Inflammatory macrophage treated with lipopolysaccharide for 4 hours (primary cell): ENCODE measurements around the gene ZFPM1.
"Not testable (repeated sequence)": the region's sequence is repeated elsewhere in the genome, so short reads cannot be mapped to it uniquely, and the experiment has no call there.

Experiments
- DNase-seq: peaks from one replicate; pipeline ENCODE4 v3.0.0-alpha.2; 2020

Gene ZFPM1

DNA sequence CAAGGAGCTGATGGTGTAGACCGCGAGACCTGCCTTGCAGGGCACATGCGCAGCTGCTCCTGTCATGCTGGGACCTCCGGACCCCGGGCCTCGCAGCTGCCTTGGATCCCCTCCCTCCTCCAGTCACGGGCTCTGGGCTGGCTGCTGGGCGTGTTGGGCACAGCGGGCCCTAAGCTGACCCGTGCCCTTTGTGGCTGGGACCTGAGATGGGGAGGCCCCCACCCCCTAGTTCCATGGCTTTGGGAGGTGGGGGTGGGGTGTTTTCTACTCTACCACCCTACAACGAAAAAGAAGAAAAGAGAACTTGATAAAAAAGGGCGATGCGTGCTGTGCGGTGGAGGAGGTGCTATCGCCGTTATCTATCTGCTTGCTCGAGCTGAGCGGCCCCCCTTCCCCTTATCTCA is 14.5 kb downstream of the ZFPM1 start:
- no peak for DNase-seq

DNA sequence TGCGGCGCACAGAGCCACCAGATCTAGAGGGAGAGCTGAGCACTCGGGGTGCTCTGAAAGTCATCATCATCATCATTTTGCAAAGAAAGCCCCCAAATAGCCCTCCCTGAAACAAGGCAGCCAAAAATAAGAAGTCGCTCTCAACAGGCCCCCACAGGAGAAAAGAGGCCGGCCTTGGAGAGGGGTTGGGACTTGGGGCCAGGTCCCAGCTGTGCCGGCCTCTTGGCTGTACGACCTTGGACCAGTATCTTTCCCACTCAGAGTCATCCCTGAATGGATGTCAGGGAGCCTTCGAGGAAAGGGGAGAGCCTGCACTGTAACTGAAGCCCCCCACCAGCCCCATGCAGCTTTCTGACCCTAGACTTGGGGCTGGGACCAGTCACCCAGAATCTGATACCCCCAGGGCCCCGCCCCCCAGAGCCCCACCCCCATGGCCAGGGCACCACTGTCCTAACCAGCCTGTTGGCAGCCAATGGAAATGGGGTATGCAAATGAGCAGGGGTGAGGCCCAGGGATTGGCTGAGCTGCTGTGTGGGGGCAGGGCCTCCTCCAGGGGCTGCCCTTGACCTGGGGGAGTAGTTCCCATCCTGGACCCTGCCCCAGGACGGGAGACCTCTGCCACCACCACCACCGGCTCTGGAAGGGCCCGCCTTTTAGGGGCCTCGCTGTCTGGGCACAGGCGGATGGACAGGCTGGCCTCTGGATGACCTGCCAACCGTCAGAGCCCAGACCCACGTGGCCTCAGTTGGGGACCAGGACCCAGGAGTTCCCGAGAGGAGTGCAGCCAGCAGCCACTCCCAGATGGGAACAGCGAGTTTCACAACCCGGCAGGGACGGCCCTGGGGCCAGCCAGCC is 15.4 kb downstream of the ZFPM1 start:
- no peak for DNase-seq

DNA sequence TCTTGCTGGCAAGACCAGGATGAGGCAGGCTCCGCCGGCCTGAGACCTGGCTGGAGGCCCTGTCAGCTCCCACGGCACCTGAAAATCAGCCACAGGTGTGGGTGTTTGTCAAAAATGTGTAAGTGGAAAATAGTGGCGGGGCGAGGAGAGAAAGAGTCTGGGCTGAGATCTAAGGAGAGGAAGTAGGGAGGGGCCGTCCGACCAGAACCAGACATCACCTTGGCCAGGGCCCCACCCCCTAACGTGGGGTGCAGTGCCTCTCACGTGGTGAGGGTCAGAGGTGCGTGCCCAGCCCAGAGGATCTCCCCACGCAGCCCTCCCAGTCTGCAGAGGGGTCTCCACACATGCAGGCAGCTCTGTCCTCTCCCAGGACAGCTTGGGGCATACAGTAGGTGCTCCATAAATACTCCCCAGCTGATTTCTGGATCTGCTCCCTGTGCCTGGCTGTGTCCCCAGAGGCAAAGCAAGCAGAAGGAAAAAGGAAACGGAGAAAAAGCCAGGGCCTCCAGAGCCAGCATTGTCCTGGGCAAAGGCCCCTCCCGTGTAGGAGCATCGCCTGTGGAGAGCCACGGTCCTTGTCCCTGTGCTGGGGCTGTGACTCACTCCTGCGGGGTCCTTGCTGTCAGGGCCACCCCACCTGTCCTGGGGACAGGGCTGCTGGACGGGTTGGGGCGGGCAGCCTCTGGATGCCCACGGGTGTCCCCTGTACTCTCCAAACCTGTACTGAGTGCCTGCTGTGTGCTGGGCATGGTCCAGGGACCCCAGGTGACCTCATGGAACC is 16.7 kb downstream of the ZFPM1 start:
- no peak for DNase-seq

DNA sequence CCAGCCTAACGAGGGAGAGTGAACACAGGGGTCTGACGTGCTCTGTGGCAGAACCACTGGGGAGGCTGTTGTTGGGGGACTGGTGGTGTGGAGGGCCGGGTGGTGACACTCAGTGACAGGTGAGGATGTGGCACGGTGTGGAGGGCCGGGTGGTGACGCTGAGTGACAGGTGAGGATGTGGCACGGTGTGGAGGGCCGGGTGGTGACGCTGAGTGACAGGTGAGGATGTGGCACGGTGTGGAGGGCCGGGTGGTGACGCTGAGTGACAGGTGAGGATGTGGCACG is 17.3 kb downstream of the ZFPM1 start:
- not testable (repeated sequence) for DNase-seq

DNA sequence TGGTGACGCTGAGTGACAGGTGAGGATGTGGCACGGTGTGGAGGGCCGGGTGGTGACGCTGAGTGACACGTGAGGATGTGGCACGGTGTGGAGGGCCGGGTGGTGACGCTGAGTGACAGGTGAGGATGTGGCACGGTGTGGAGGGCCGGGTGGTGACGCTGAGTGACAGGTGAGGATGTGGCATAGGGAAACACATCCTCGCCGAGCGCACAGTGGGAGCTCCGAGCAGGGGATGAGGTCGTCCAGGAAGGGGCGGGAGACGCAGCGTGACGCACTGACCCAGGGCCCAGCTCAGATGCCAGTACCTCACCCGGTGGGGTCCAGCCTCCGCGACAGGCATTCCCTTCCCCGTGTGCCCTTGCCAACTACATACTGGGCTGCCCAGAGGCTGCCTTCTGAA is 17.6 kb downstream of the ZFPM1 start:
- DNase-seq = not testable (repeated sequence)

DNA sequence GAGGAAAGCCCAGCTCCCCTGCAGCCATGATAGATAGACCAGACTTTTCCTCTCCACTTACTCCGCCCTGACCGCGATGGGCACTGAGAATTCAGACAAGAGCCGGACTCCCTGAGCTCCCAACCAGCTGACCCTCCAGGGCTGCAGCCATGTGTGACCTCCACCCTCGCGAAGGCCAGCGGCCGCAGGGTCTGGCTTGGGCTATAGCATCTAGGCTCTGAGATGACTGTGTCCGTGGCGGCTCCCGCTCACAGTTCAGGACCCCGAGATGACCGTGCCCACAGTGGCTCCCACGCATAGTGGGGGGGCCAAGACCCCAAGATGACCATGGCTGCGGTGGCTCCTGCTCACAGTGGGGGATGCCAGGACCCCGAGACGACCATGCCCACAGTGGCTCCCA is 18.0 kb downstream of the ZFPM1 start:
- DNase-seq = no peak

DNA sequence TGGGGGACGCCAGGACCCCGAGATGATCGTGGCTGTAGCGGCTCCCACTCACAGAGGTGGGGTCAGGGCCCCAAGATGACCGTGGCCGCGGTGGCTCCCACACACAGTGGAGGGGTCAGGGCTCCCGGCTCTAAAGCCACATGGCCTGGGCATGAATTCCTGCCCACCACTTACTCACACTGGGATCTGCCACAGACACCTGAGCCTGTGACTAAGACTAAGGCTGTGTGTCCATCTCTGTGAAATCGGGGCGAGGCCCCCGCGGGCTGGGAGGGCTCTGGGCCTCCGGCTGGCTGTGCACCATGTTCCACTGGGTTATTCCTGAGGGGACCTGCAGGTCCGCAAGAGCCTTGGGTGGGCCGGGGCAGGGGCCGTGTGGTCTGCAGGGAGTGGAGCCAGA is 18.5 kb downstream of the ZFPM1 start:
- DNase-seq = no peak

DNA sequence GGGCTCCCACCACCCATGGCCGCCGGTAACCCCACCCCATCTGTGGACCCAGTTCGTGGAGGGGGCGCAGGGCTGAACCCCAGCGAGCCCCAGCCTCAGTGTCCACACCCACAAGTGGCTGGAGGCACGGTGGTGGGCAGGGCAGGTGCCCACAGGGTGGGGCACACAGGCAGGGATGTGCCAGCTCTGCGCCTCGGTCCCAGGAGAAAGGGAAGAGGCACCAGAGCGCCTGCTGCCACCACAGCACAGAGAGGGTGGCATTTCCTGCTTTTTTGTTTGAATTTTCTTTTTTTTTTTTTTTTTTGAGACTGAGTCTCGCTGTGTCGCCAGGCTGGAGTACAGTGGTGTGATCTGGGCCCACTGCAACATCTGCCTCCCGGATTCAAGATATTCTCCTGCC is 19.0 kb downstream of the ZFPM1 start:
- DNase-seq = no peak

DNA sequence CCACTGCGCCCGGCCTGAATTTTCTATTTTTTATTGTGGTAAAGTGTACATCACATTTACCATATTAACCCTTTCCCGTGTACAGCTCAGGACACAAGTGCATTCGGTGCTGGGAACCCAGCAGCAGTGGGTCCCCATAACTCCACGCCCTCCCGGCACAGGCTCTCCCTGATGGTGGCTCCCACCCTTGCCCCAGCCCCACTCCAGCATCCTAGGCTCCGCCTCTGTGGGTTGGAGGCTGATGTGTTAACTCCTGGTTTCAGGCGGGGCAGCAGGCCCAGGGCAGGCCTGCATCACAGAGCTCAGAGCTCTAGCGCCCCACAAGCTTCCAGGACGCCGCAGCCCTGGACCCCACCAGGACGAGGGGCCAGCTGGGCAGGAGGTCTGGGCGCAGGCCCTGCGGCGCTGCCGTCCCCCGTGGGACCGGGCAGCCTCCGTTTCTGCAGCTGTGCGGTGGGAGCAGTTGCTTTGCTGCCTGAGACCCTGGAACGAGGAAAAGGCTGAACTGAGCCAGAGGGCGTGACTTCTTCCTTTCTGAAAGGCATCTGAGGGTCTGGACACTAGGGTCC is 19.6 kb downstream of the ZFPM1 start:
- DNase-seq = no peak

DNA sequence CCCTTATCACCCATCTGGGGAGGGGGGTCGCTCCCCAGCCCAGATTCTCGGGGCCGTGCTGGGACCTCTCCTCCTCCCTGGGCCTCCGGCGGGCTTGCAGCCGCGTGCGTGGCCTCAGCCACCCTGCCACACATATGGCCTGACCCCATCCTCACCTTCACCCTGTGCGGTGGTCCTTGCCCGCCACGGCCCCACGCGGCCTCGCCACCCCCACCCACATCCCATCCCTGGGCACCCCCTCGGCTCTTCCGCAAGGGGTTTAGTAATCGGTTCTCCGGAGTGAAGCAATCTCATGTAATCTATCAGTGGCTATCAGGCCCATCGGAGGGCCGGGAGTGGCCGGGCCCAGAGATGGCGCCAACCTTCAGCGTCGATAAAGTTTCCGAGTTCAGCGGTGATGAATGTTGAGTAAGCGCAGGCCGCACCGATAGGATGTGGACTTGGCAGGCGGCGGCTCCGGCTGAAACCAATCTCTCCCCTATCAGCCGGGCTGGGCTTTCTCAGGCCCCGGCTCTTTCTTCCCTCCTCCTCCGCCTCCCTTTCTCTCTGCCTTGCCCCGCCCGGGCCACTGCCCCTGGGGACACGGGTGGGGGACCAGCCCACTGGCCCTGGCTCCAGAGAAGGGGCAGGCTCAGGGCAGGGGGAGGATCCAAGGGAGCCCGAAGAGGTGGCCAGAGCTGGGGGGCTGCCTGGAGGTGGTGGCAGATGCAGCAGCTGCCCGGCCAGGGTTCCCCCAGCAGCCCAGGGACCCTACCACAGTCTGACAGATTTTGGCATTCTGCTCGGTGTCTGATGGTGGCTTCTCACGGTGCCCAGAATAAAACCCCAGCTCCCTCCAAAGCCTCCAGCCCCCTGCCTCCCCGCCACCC is 20.8 kb downstream of the ZFPM1 start:
- DNase-seq = no peak

DNA sequence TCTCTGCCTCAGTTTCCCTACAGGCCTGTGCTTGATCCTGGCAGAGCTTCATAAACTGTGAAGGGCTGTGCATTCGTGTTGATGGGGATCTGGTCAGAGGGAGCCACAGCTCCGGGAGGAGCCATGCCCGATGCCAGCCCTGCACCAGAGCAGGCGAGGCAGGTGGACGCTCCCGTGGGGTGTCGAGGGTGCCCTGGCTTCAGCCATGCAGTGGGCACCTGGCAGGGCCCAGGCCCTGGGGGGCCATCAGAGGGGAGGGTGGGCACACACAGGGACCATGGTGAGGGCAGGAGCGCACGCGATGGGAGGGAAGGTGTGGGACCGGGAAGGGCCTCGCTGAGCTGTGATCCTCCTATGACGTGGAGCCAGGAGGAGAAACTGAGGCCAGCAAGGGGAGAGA is 22.0 kb downstream of the ZFPM1 start:
- DNase-seq = no peak

DNA sequence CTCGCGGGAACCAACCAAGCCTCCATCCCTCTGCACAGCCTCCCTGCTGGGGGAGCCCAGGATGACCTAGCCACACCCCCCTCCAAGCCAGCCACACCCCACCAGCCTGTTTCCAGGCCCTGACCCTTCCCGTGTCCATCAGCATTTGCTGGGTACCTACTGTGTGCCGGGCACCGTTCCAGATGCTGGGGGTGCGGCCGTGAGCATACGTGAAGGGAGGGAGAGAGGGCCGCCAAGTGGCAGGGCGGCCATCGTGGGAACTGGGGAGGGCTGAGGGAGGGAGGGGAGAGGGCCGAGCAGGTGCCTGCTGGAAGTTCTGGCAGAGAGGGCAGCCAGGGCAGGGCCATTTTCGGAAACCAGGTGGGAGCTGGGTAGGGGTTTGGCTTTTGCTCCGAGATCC is 23.1 kb downstream of the ZFPM1 start:
- DNase-seq = no peak

DNA sequence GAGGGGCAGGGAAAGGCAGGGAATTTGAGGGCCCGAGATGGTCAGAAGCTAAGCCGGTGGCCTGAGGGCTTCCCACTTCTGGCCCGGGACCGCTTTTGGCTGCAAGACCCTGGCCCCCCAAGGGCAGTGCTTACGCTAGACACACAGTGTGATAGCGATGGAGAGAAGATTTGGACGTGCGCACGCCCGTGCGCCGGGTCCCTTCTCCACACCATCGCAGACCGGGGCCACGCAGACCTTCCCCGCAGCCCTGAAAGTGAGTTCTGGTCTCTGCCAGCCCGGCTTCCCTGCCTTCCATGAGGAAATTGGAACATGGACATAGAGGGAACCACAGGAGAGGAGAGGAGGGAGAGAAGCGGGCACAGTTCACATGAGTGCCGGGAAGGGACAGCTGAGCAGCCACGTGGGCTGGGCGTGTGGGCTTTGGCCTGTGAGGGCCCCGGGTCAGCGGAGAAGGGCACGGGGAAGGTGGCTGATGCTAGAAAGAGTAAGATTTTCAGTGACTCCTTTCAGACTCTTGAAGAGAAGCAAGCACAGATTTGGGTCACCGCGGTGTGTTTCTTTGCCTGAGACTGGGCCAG is 23.8 kb downstream of the ZFPM1 start:
- no peak for DNase-seq

DNA sequence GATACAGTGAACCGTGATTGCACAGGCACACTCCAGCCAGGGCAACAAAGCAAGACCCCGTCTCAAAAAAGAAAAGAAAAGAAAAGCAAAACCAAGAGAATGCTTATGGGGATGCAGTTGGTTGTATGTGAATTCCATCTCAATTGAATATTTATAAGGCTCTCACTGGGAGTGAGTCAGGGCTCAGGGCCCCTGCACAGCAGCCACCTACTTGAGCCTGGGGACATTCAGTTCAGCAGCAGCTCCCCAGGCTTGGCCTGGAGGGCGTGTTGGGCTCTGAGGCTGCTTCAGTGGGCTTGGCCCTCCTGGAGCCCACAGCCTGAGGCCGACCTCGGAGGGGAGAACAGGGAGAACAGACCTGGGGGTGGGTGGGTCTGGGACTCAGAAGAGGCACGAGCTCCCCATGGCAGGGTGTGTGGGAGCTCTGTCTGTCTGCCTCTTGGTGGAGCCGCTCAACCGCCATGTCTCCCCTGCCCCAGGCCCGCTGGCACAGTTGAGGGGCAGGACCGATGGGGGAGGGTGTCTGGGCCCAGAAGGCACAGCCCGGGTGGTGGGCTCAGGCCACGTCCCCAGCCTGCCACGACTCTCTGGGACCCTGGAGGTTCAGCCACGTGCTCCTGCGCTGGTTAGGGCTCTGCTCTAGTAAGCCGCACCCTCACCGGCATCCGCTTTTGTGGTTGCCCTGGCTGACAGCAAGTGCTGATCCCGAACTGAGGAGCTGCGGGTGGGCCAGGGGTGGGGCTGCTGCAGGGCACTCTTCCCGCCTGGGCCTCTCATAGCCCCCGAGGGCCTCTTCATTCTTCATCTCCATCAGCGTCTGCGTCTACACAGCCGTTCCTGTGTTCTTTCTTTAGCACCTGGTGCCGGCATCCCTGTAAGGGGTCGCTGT is 24.8 kb downstream of the ZFPM1 start:
- no peak for DNase-seq

DNA sequence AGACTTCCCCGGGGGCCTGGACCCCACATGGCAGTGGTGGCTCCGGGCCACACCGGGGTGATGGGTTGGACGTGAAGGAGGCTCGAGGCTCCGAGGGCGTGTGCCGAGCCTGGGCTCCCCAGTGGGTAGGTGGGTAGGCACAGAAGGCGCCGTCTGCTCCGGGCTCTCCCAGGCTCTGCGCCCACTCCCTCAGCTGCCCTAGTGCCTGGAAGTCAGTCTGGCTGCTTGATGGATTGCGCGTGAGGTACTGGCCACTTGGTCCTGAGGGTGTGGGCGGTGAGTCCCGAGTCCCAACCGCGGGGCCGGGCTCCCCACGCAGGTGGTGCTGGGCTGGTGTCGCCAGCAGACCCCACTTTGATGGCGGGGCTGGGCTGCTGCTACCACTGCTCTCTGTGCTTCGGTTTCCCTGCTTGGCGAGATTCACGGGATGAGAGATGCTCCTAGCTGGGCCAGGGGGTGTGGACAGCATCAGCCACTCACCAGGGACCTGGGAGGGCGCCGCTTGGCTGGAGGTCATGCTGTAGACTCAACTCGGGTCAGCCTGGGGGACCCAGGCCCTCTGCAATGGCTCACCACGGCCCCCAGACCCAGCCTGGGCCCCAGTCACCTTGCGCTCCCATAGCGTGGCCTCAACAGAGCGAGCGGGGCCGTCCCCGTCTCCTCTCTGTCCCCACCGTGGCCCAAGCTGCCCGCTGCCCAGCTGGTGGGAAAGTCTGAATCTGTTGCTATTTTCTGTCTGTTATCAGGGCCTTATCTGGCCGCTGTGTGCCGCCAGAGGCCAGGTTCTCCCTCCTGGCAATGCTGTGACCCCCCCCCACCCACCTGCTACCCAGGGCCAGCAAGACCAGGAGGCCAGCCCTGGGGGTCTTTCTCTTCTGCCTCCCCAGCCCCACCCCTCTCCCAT is 26.1 kb downstream of the ZFPM1 start:
- DNase-seq = no peak

DNA sequence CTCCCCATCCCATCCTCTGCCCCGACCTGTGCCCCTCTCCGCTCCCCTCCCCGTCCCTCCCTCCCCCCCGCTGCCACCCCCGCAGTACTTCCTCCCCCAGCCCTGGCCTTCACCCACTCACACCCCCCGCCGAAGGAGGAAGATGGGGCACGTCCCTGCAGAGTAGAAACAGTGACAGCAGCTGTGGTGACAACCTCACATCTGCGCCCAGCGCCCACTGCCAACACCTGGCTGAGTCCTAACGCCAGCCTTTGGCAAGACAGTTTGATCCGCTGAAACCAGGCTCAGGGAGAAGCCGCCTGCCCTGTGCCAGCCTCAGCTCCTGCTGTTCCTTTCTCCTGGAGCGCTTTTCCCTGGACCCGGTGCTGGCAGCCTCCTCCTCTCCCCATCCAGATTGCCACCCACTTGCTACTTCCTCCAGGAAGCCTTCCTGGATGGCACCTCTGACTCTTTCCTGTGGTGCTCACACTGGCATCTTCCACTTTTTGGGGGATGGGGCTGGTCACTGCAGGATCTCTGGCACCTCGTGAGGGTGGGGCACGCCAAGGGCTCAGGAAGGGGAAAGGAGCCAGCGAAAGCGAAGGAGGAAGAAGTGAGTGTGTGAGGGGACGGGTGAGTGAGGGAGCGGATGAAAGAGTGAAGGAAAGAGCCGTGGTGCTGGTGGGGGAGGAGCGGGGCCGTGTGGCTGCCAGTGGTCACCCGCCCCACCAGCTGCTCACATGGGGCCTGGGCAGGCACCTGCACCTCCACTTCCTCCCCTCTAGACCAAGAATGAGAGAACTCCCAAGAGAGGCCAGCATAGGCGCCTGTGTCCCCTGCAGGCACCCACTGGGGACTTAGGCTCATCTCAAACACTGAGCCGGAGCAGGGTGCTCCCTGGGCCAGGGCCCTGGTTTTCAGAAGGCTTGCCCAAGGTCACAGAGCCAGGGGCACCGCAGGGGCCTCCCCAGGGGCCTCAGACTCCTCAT is 27.0 kb downstream of the ZFPM1 start:
- DNase-seq = no peak

DNA sequence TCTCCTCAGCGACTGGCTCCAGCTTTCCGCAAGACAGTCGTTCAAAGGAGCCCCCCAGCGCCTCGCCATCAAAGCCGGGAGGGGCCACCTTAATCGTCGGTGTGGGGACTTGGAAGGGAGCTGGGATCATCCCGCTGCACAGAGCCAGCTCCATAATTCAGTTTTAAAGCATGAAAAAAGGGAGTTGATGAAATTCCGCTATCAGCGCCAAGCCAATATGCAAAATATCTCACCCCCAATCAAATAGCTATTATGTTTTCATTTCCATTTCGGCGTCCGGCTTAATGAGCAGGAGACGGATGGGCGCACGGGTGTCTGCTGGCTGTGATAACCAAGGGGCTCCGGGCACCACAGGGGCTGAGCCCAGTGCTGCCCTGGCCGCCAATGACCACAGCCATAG is 27.7 kb downstream of the ZFPM1 start:
- no peak for DNase-seq

DNA sequence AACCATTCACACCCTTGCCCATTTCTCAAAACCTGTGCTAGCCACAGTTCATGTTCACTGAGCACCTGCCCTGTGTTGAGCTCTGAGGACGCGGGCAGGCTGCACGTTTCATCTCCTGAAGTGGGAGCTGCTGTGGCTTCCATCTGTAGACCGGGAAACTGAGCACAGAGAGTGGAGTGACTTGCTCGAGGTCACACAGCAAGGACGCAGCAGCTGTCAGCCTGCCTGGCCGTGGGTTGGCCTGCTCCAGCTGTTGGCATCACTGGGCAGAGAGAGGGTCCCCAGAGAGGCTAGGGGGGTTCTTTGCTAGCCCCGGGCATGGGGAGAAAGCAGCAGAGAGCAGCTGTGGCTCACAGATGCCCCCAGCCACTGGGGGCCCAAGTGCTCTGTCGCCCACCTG is 28.8 kb downstream of the ZFPM1 start:
- no peak for DNase-seq

DNA sequence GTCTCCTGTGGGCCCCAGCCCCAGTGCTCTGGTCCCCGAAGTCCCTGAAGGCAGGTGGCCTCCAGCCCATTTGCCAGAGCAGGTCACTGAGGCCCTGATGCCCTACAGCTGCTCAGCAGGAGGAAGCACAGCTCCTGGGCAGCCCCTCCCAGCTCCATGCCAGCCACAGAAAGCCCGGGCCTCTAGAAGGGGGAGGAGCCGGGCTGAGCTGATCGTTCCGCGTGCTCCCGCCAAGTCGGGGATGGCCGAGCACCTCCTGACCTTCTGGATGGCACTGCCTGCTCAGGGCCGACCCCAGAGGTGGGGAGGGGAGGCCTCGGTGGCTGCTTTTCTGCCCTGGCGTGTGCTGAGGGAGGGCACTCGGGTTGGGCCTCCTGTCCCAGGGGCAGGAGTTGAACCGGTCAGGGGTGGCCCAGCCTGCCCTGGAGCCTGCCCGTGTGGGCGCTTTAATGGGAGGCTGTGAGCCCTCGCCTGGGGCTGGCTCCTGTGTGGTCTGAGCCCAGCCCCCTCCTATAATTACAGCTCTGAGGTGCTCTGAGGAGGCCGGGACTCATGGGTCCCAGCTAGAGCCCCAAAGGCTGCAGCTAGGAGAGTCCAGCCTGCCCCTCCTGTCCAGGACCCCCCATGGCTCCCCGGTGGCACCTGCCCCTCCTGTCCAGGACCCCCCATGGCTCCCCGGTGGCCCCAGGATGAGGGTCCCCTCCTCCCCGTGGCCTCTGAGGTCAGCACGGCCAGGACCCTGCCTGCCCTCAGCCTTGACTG is 29.7 kb downstream of the ZFPM1 start:
- DNase-seq = no peak
